H9 (cell line): ENCODE measurements around the gene CRACR2A. TPM values are rescaled to one million over a fixed set of nuclear protein-coding genes. Genes with fewer than 3 reads are reported as not detected.

Experiments used
- DNase-seq: peaks from one replicate; pipeline ENCODE4 v3.0.0-alpha.2; 2017
- H2AFZ ChIP-seq: one replicate; pipeline ENCODE4 v1.6.1; 2013; ENCODE audit warnings: mild to moderate bottlenecking, low read length, control low read depth, moderate library complexity
- H2AK5ac ChIP-seq: 2 replicates; pipeline ENCODE4 v1.6.1; 2013; ENCODE audit warnings: low read length, control low read depth, mixed read lengths; ENCODE audit not compliant: insufficient read length
- H2BK120ac ChIP-seq: one replicate; pipeline ENCODE4 v1.6.1; 2013; ENCODE audit warnings: low read depth, mild to moderate bottlenecking, low read length, control low read depth, inconsistent platforms; ENCODE audit not compliant: poor library complexity, severe bottlenecking
- H2BK12ac ChIP-seq: 2 replicates; pipeline ENCODE4 v1.6.1; 2013; ENCODE audit warnings: low read length, control low read depth, mixed read lengths, low read depth; ENCODE audit not compliant: insufficient read length
- H2BK15ac ChIP-seq: 2 replicates; pipeline ENCODE4 v1.6.1; 2013; ENCODE audit warnings: low read depth, low read length, control low read depth
- H2BK20ac ChIP-seq: one replicate; pipeline ENCODE4 v1.6.1; 2013; ENCODE audit warnings: low read depth, mild to moderate bottlenecking, low read length, control low read depth, inconsistent platforms; ENCODE audit not compliant: poor library complexity, severe bottlenecking
- H2BK5ac ChIP-seq: 2 replicates; pipeline ENCODE4 v1.6.1; 2013; ENCODE audit warnings: low read length, control low read depth, mixed read lengths; ENCODE audit not compliant: insufficient read length
- H3K14ac ChIP-seq: 2 replicates; pipeline ENCODE4 v1.6.1; 2013; ENCODE audit warnings: low read length, control low read depth; ENCODE audit not compliant: insufficient read depth
- H3K18ac ChIP-seq: 2 replicates; pipeline ENCODE4 v1.6.1; 2013; ENCODE audit warnings: low read depth, mild to moderate bottlenecking, mixed read lengths, low read length, control low read depth; ENCODE audit not compliant: insufficient read length
- H3K23ac ChIP-seq: 2 replicates; pipeline ENCODE4 v1.6.1; 2013; ENCODE audit warnings: low read length, control low read depth, mixed read lengths, low read depth; ENCODE audit not compliant: insufficient read length
- H3K23me2 ChIP-seq: 2 replicates; pipeline ENCODE4 v1.6.1; 2013; ENCODE audit warnings: low read depth, mild to moderate bottlenecking, mixed read lengths, low read length, control low read depth; ENCODE audit not compliant: insufficient read length, poor library complexity, severe bottlenecking
- H3K27ac ChIP-seq: 2 replicates; pipeline ENCODE4 v1.5.1; 2013; ENCODE audit warnings: low read length, control low read depth, mixed read lengths, low read depth; ENCODE audit not compliant: insufficient read length
- H3K27me3 ChIP-seq: 2 replicates; pipeline ENCODE4 v1.6.1; 2013; ENCODE audit warnings: low read length, control low read depth, inconsistent platforms; ENCODE audit not compliant: insufficient read depth
- H3K4ac ChIP-seq: 2 replicates; pipeline ENCODE4 v1.6.1; 2013; ENCODE audit warnings: low read depth, mild to moderate bottlenecking, control low read depth, inconsistent platforms, low read length, moderate library complexity
- H3K4me1 ChIP-seq: 2 replicates; pipeline ENCODE4 v1.6.1; 2013; ENCODE audit warnings: low read length, control low read depth, inconsistent platforms; ENCODE audit not compliant: insufficient read depth
- H3K4me2 ChIP-seq: 2 replicates; pipeline ENCODE4 v1.6.1; 2013; ENCODE audit warnings: low read length, control low read depth, mixed read lengths; ENCODE audit not compliant: insufficient read length, insufficient read depth
- H3K56ac ChIP-seq: 2 replicates; pipeline ENCODE4 v1.6.1; 2013; ENCODE audit warnings: low read depth, mild to moderate bottlenecking, mixed read lengths, low read length, control low read depth; ENCODE audit not compliant: insufficient read length
- H3K79me1 ChIP-seq: 2 replicates; pipeline ENCODE4 v1.6.1; 2013; ENCODE audit warnings: low read depth, mild to moderate bottlenecking, moderate library complexity, low read length, control low read depth, inconsistent platforms; ENCODE audit not compliant: insufficient read depth, poor library complexity, severe bottlenecking
- H3K79me2 ChIP-seq: 2 replicates; pipeline ENCODE4 v1.6.1; 2013; ENCODE audit warnings: low read length, control low read depth, inconsistent platforms; ENCODE audit not compliant: insufficient read depth
- H3K9ac ChIP-seq: 2 replicates; pipeline ENCODE4 v1.6.1; 2013; ENCODE audit warnings: low read length, control low read depth, mixed read lengths; ENCODE audit not compliant: insufficient read length; ENCODE audit errors: extremely low read depth
- H3K9me3 ChIP-seq: one replicate; pipeline ENCODE4 v1.6.1; 2013; ENCODE audit warnings: low read depth, low read length, inconsistent platforms; ENCODE audit not compliant: control insufficient read depth
- H3T11ph ChIP-seq: one replicate; pipeline ENCODE4 v1.6.1; 2013; ENCODE audit warnings: mild to moderate bottlenecking, low read length, control low read depth, inconsistent platforms
- H4K20me1 ChIP-seq: one replicate; pipeline ENCODE4 v1.6.1; 2013; ENCODE audit not compliant: control insufficient read depth, insufficient read length, insufficient read depth
- H4K5ac ChIP-seq: 2 replicates; pipeline ENCODE4 v1.6.1; 2013; ENCODE audit warnings: low read depth, mild to moderate bottlenecking, mixed read lengths, low read length, control low read depth; ENCODE audit not compliant: insufficient read length
- H4K8ac ChIP-seq: replicated peaks from 2 replicates; pipeline ENCODE4 v1.6.1; 2013; ENCODE audit warnings: low read length, control low read depth, mixed read lengths, low read depth; ENCODE audit not compliant: insufficient read length
- H4K91ac ChIP-seq: 2 replicates; pipeline ENCODE4 v1.6.1; 2013; ENCODE audit warnings: low read depth, mild to moderate bottlenecking, moderate library complexity, mixed read lengths, low read length, control low read depth; ENCODE audit not compliant: insufficient read length
- H3K27ac Mint-ChIP-seq, 3 experiments: 2 replicates in 2 of 3; 3 replicates in 1 of 3; pipeline ENCODE4 v1.8.0; 2020 to 2021; ENCODE audit warnings: mixed read lengths in 3 of 3, mild to moderate bottlenecking in 1 of 3, moderate library complexity in 1 of 3
- H3K27me3 Mint-ChIP-seq: 2 replicates; pipeline ENCODE4 v1.8.0; 2021; ENCODE audit warnings: low read depth, mild to moderate bottlenecking, moderate library complexity, mixed read lengths
- H3K36me3 Mint-ChIP-seq, 3 experiments: 2 replicates in 2 of 3; 3 replicates in 1 of 3; pipeline ENCODE4 v1.8.0; 2020 to 2021; ENCODE audit warnings: low read depth in 3 of 3, mixed read lengths in 3 of 3; ENCODE audit not compliant: insufficient read depth in 1 of 3
- H3K4me1 Mint-ChIP-seq, 2 experiments: 2 replicates each; pipeline ENCODE4 v1.8.0; 2020; ENCODE audit warnings: mixed read lengths in 2 of 2
- H3K4me3 Mint-ChIP-seq, 2 experiments: 2 replicates in 1 of 2; 3 replicates in 1 of 2; pipeline ENCODE4 v1.8.0; 2020 to 2021; ENCODE audit warnings: mild to moderate bottlenecking in 2 of 2, mixed read lengths in 2 of 2, moderate library complexity in 1 of 2
- H3K9me3 Mint-ChIP-seq, 2 experiments: 2 replicates in 1 of 2; 3 replicates in 1 of 2; pipeline ENCODE4 v1.8.0; 2020; ENCODE audit warnings: mild to moderate bottlenecking in 2 of 2, mixed read lengths in 2 of 2, moderate library complexity in 1 of 2
- WGBS: extraction: QIAGEN DNeasy Blood & Tissue Kit; methylation state at CpG from one replicate; pipeline ENCODE4 v1.1.7; 2013; ENCODE audit warnings: missing lambda C conversion rate, low lambda C conversion rate, mixed read lengths; ENCODE audit not compliant: insufficient read length; ENCODE audit errors: extremely low coverage; 5-methylcytosine and 5-hydroxymethylcytosine counted together
- total RNA-seq: library from RNA; stranded (reverse); gene quantifications from 2 replicates; pipeline ENCODE4 v1.2.1, GENCODE V29; 2021
- TF ChIP-seq, protein P1 (sequence below): fragments of 200-600 bp; sonication (generic); conservative IDR thresholded peaks from 3 replicates; pipeline ENCODE4 v1.8.0; 2021; ENCODE audit warnings: antibody characterized with exemption, mild to moderate bottlenecking

Gene CRACR2A
- total RNA-seq, 1 experiment from 2014 or later = 2.0 TPM

DNA sequence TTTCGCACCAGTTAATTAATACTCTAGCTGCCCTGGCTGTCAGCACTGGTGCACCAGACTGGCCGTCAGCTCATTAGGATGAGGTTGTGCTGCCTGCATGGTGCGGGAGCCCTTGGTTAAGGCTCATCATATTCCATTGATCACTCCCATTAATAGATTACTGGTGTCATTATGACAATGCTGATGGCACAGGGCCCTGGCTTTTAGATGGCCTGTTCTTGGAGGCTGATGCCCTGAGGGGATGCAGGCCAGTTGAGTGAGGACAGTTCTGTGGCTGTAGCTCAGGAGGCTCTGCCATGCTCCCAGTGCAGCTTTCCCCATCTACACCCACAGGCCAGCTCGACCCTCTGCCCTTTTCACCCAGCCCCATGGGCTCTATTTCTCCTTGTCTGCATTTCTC, 135.3 kb downstream of the CRACR2A start:
- no peak for DNase-seq
- Mint-ChIP-seq H3K36me3 (no peaks in the 10 kb centered on the region), H3K4me1 (peaks cover 17 to 26% of the 10 kb centered on the region in 2 experiments)

More for the DNA sequence above, 135.3 kb downstream of the CRACR2A start:
- Histone ChIP-seq H3K4me2 (no peak overlapping the region), H3K9me3 (no peaks in the 10 kb centered on the region), H2BK12ac (no peak overlapping the region), H2BK5ac (no peak overlapping the region), H3K4me1 (no peaks in the 10 kb centered on the region; the same call in 1 of the 2 replicates), H2AK5ac (no peak overlapping the region), H3K27ac (no peak overlapping the region), H3K4ac (no peak overlapping the region), H3K18ac (no peak overlapping the region), H3T11ph (no peak overlapping the region), H4K20me1 (no peaks in the 10 kb centered on the region), H3K14ac (no peak overlapping the region), H4K91ac (no peak overlapping the region), H3K79me2 (no peaks in the 10 kb centered on the region), H2BK20ac (no peak overlapping the region), H2BK15ac (no peak overlapping the region), H3K23ac (no peak overlapping the region), H3K79me1 (no peaks in the 10 kb centered on the region), H4K8ac (no peak overlapping the region), H2AFZ (no peak overlapping the region), H3K23me2 (no peaks in the 10 kb centered on the region), H3K56ac (no peak overlapping the region), H4K5ac (no peak overlapping the region), H3K27me3 (no peaks in the 10 kb centered on the region), H3K9ac (no peak overlapping the region), H2BK120ac (no peak overlapping the region)
- no peak overlapping the region for H3K4me3 Mint-ChIP-seq
- no CpG with 5 or more reads among the region's 4 CpGs for WGBS
- peaks cover 10% of the 10 kb centered on the region for H3K27me3 Mint-ChIP-seq
- TF ChIP-seq, protein P1, sequence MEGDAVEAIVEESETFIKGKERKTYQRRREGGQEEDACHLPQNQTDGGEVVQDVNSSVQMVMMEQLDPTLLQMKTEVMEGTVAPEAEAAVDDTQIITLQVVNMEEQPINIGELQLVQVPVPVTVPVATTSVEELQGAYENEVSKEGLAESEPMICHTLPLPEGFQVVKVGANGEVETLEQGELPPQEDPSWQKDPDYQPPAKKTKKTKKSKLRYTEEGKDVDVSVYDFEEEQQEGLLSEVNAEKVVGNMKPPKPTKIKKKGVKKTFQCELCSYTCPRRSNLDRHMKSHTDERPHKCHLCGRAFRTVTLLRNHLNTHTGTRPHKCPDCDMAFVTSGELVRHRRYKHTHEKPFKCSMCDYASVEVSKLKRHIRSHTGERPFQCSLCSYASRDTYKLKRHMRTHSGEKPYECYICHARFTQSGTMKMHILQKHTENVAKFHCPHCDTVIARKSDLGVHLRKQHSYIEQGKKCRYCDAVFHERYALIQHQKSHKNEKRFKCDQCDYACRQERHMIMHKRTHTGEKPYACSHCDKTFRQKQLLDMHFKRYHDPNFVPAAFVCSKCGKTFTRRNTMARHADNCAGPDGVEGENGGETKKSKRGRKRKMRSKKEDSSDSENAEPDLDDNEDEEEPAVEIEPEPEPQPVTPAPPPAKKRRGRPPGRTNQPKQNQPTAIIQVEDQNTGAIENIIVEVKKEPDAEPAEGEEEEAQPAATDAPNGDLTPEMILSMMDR = no peak
- no peak overlapping the region for H3K27ac Mint-ChIP-seq
- no peaks in the 10 kb centered on the region; a peak in 1 of 5 replicates for H3K9me3 Mint-ChIP-seq
